GM12878 (cell line): ENCODE data around the gene KIF4B.
A peak's percentile ranks its signal among the peaks of the same experiment; 100 is the strongest.

Experiments
- BACH1 ChIP-seq: fragments of 450-650 bp; IDR thresholded peaks from 2 replicates; pipeline ENCODE4 v1.6.1; 2017; ENCODE audit warnings: mild to moderate bottlenecking, borderline replicate concordance
- CTCF ChIP-seq, 3 experiments: IDR thresholded peaks in 2 of 3; conservative IDR thresholded peaks in 1 of 3; 2 replicates each; pipeline ENCODE4 v1.5.1; 2011; ENCODE audit warnings: low read depth in 3 of 3, low read length in 3 of 3, mild to moderate bottlenecking in 3 of 3, control low read depth in 2 of 3, moderate library complexity in 2 of 3, inconsistent platforms in 1 of 3, mixed read lengths in 1 of 3; ENCODE audit not compliant: control insufficient read depth in 2 of 3, insufficient read depth in 1 of 3; ENCODE audit errors: extremely low read depth in 1 of 3
- FOS ChIP-seq: IDR thresholded peaks from 3 replicates; pipeline ENCODE4 v1.6.1; 2011; ENCODE audit warnings: borderline replicate concordance; ENCODE audit not compliant: insufficient read length; ENCODE audit errors: extremely low read depth
- MXI1 ChIP-seq: fragments of 150-350 bp; IDR thresholded peaks from 2 replicates; pipeline ENCODE4 v1.6.1; 2011; ENCODE audit warnings: low read depth, mild to moderate bottlenecking, inconsistent platforms, low read length, improper control_type of control experiment
- TAF1 ChIP-seq: IDR thresholded peaks from 2 replicates; pipeline ENCODE4 v1.6.1; 2011; ENCODE audit warnings: mild to moderate bottlenecking, low read depth, low read length, borderline replicate concordance
- ZNF217 ChIP-seq: fragments of 450-650 bp; IDR thresholded peaks from 2 replicates; pipeline ENCODE4 v1.6.1; 2017; ENCODE audit warnings: antibody characterized with exemption, mild to moderate bottlenecking
- ZSCAN29 ChIP-seq: fragments of 450-650 bp; IDR thresholded peaks from 2 replicates; pipeline ENCODE4 v1.6.1; 2017; ENCODE audit warnings: mild to moderate bottlenecking, moderate library complexity
- ZZZ3 ChIP-seq: IDR thresholded peaks from 2 replicates; pipeline ENCODE4 v1.6.1; 2011; ENCODE audit warnings: low read depth; ENCODE audit not compliant: control insufficient read depth, insufficient read length

- peak; percentile 34 to 46 (median 38); a peak in 5 of 6 replicates for TF ChIP-seq CTCF (IDR thresholded peaks at IDR 0.05 in 2 of 3, conservative IDR thresholded peaks at IDR 0.05 in 1 of 3; ENCODE audit: control insufficient read depth in 2 of 3, extremely low read depth in 1 of 3, insufficient read depth in 1 of 3, low read depth in 3 of 3, low read length in 3 of 3)
- no peak for TF ChIP-seq FOS
- no peak for TF ChIP-seq MXI1
- no peak for TF ChIP-seq ZSCAN29
- TF ChIP-seq ZZZ3: no peak
- TF ChIP-seq BACH1: no peak
- TF ChIP-seq TAF1: no peak
- no peak for TF ChIP-seq ZNF217
These were observed 14.6 kb downstream of the KIF4B start for GRCh38 chr5:155027993-155028629.
